Left colon (tissue), 2 donors: Measurements from ENCODE around the gene RAP1GAP2. TPM values are rescaled to one million over a fixed set of nuclear protein-coding genes. Genes with fewer than 3 reads are reported as not detected.
"Not testable (repeated sequence)": the region's sequence is repeated elsewhere in the genome, so short reads cannot be mapped to it uniquely, and the experiment has no call there.

Source experiments
- ATAC-seq: fragments of 200-7000 bp; cut with Tn5 transposase; one replicate; pipeline ENCODE4 v1.9.1; 2020; ENCODE audit warnings: mild to moderate bottlenecking, moderate library complexity
- DNase-seq, 2 donors: peaks; one replicate each; pipeline ENCODE4 v3.0.0-alpha.2; 2020
- intact Hi-C, 2 donors: fragments of 100-400 bp; cut with DNase I in 1 of 2; cut with micrococcal nuclease in 1 of 2; formaldehyde crosslinking; loops; one replicate each; pipeline versions ENCODE4 v1.11.2 to v1.14.0; 2022; cut with DNase I, micrococcal nuclease
- total RNA-seq, 2 donors: library from RNA; stranded (reverse); fragmentation: NEBNext Ultra II Directional; extraction: Animal tissue kit (Norgen Biotek cat#: 25700); gene quantifications; one replicate each; pipeline ENCODE4 v1.2.1, GENCODE V29; 2021
- donor health status: DM: no; HTN: no; CAD: no.
- donor health status: DM: yes; HTN: yes; CAD: no.

Gene RAP1GAP2
- total RNA-seq, 2 donors from 2014 or later: 40.8 to 55.2 TPM

GRCh38 chr17:2804912-2805311 is 8.7 kb downstream of the RAP1GAP2 start:
- no peak for ATAC-seq

GRCh38 chr17:2805961-2806360 is 9.7 kb downstream of the RAP1GAP2 start:
- intact Hi-C loops: no loop called here
- DNase-seq (no peak), ATAC-seq (no peak)

More at GRCh38 chr17:2804912-2805311, 8.7 kb downstream of the RAP1GAP2 start:
- DNase-seq: no peak
- intact Hi-C loops: no loop called here

GRCh38 chr17:2808367-2809335 is 12.4 kb downstream of the RAP1GAP2 start:
- DNase-seq (no peak), ATAC-seq (no peak)

GRCh38 chr17:2809337-2809736 is 13.1 kb downstream of the RAP1GAP2 start:
- intact Hi-C loops: no loop called here
- DNase-seq (no peak), ATAC-seq (no peak)

More at GRCh38 chr17:2808367-2809335, 12.4 kb downstream of the RAP1GAP2 start:
- intact Hi-C loops: no loop called here

- no peak for DNase-seq
- ATAC-seq: no peak
- intact Hi-C loops: no loop called here
Measured at GRCh38 chr17:2814049-2814448, 17.8 kb downstream of the RAP1GAP2 start.

GRCh38 chr17:2814481-2815341 is 18.5 kb downstream of the RAP1GAP2 start:
- peak; percentile 36 for ATAC-seq
- peak in 1 of 2 donors; percentile 65 for DNase-seq
- intact Hi-C loops: no loop called here

GRCh38 chr17:2815781-2816185 is 19.5 kb downstream of the RAP1GAP2 start:
- intact Hi-C loops: no loop called here
- DNase-seq: no peak
- peak; percentile 34 for ATAC-seq

- no peak for DNase-seq
- no peak for ATAC-seq
- intact Hi-C loops: no loop called here
Measured at GRCh38 chr17:2816688-2817087, 20.4 kb downstream of the RAP1GAP2 start.

- ATAC-seq, intact Hi-C loops: not testable (repeated sequence)
Measured at GRCh38 chr17:2819294-2819693, 23.1 kb downstream of the RAP1GAP2 start.

GRCh38 chr17:2819921-2820501 is 23.8 kb downstream of the RAP1GAP2 start:
- DNase-seq (no peak), ATAC-seq (no peak)
- intact Hi-C loops: loop anchor here in 1 of 2 donors (10.0 kb wide), 1 partner anchor 185 kb away; no protein-coding TSS in a partner anchor

More at GRCh38 chr17:2819294-2819693, 23.1 kb downstream of the RAP1GAP2 start:
- DNase-seq: not testable (repeated sequence)

GRCh38 chr17:2821868-2822267 is 25.6 kb downstream of the RAP1GAP2 start:
- ATAC-seq: peak; percentile 15
- intact Hi-C loops: loop anchor here in 1 of 2 donors (10.0 kb wide), 1 partner anchor 183 kb away; no protein-coding TSS in a partner anchor

GRCh38 chr17:2822358-2822757 is 26.1 kb downstream of the RAP1GAP2 start:
- DNase-seq: no peak
- intact Hi-C loops: loop anchor here in 1 of 2 donors (10.0 kb wide), 1 partner anchor 182 kb away; no protein-coding TSS in a partner anchor
- peak; percentile 18 for ATAC-seq

More at GRCh38 chr17:2821868-2822267, 25.6 kb downstream of the RAP1GAP2 start:
- no peak for DNase-seq

- intact Hi-C loops: loop anchor here in 1 of 2 donors (10.0 kb wide), 1 partner anchor 179 kb away; no protein-coding TSS in a partner anchor
- ATAC-seq: no peak
- DNase-seq: no peak
Measured at GRCh38 chr17:2825253-2825970, 29.2 kb downstream of the RAP1GAP2 start.

- intact Hi-C loops: loop anchor here in 1 of 2 donors (10.0 kb wide), 1 partner anchor 176 kb away; no protein-coding TSS in a partner anchor
- DNase-seq (peak; percentile 65 to 85), ATAC-seq (peak; percentile 95)
Measured at GRCh38 chr17:2828397-2829038, 32.3 kb downstream of the RAP1GAP2 start.

- intact Hi-C loops: loop anchor here in 1 of 2 donors (5.0 kb wide), 1 partner anchor 182 kb away; no protein-coding TSS in a partner anchor
- no peak for ATAC-seq
- no peak for DNase-seq
Measured at GRCh38 chr17:2830678-2831077, 34.4 kb downstream of the RAP1GAP2 start.

- intact Hi-C loops: no loop called here
- ATAC-seq (peak; percentile 36), DNase-seq (no peak)
Measured at GRCh38 chr17:2835780-2836179, 39.5 kb downstream of the RAP1GAP2 start.

- no peak for DNase-seq
- no peak for ATAC-seq
- intact Hi-C loops: no loop called here
Measured at GRCh38 chr17:2837147-2837561, 40.9 kb downstream of the RAP1GAP2 start.
